HEK293 (cell line): Measurements from ENCODE around the gene TSEN2.

Experiments
- GLI4 ChIP-seq: fragments of 450-650 bp; formaldehyde crosslinking; IDR thresholded peaks from 2 replicates; pipeline ENCODE4 v1.5.1; 2016; ENCODE audit warnings: missing biosample characterization, missing genetic modification characterization
- KLF1 ChIP-seq: fragments of 450-650 bp; formaldehyde crosslinking; IDR thresholded peaks from 2 replicates; pipeline ENCODE4 v1.5.1; 2016; ENCODE audit warnings: missing biosample characterization, missing genetic modification characterization
- MEIS1 ChIP-seq: sonication (generic); formaldehyde crosslinking; IDR thresholded peaks from 2 replicates; pipeline ENCODE4 v1.8.1; 2022; ENCODE audit warnings: missing genetic modification reagents, mild to moderate bottlenecking, borderline replicate concordance
- REPIN1 ChIP-seq: fragments of 450-650 bp; formaldehyde crosslinking; IDR thresholded peaks from 2 replicates; pipeline ENCODE4 v1.5.1; 2017; ENCODE audit warnings: missing biosample characterization, missing genetic modification characterization, low read depth
- SP7 ChIP-seq: fragments of 450-650 bp; formaldehyde crosslinking; IDR thresholded peaks from 2 replicates; pipeline ENCODE4 v1.5.1; 2016; ENCODE audit warnings: missing biosample characterization, missing genetic modification characterization
- TCF7L2 ChIP-seq: IDR thresholded peaks from 2 replicates; pipeline ENCODE4 v1.6.1; 2011; ENCODE audit warnings: low read depth, mild to moderate bottlenecking, inconsistent platforms, low read length, moderate library complexity, borderline replicate concordance
- ZBTB17 ChIP-seq: fragments of 450-650 bp; formaldehyde crosslinking; IDR thresholded peaks from 2 replicates; pipeline ENCODE4 v1.5.1; 2016; ENCODE audit warnings: missing biosample characterization, missing genetic modification characterization
- ZEB2 ChIP-seq: fragments of 450-650 bp; formaldehyde crosslinking; IDR thresholded peaks from 2 replicates; pipeline ENCODE4 v1.5.1; 2016; ENCODE audit warnings: missing biosample characterization, missing genetic modification characterization
- ZFP3 ChIP-seq: fragments of 450-650 bp; formaldehyde crosslinking; IDR thresholded peaks from 2 replicates; pipeline ENCODE4 v1.5.1; 2016; ENCODE audit warnings: low read depth, missing biosample characterization, missing genetic modification characterization
- ZNF146 ChIP-seq: fragments of 450-650 bp; formaldehyde crosslinking; IDR thresholded peaks from 2 replicates; pipeline ENCODE4 v1.5.1; 2016; ENCODE audit warnings: missing biosample characterization, missing genetic modification characterization
- ZNF211 ChIP-seq: fragments of 450-650 bp; formaldehyde crosslinking; IDR thresholded peaks from 2 replicates; pipeline ENCODE4 v1.5.1; 2016; ENCODE audit warnings: low read depth, missing biosample characterization, missing genetic modification characterization
- ZNF274 ChIP-seq, 2 experiments: fragments of 200-500 bp in 1 of 2; fragments of 450-650 bp in 1 of 2; sonication (Bioruptor generic) in 1 of 2; formaldehyde crosslinking in 1 of 2; IDR thresholded peaks; 2 replicates each; pipeline versions ENCODE4 v1.5.1 to v1.6.1; 2014 to 2016; ENCODE audit warnings: borderline replicate concordance in 1 of 2, inconsistent platforms in 1 of 2, low read length in 1 of 2, missing biosample characterization in 1 of 2, missing genetic modification characterization in 1 of 2
- ZNF37A ChIP-seq: fragments of 450-650 bp; IDR thresholded peaks from 2 replicates; pipeline ENCODE4 v1.5.1; 2018; ENCODE audit warnings: missing biosample characterization, missing genetic modification characterization
- ZNF510 ChIP-seq: fragments of 450-650 bp; formaldehyde crosslinking; IDR thresholded peaks from 2 replicates; pipeline ENCODE4 v1.5.1; 2018; ENCODE audit warnings: mild to moderate bottlenecking, missing genetic modification characterization, missing biosample characterization; ENCODE audit not compliant: insufficient replicate concordance
- ZNF529 ChIP-seq: fragments of 450-650 bp; formaldehyde crosslinking; IDR thresholded peaks from 2 replicates; pipeline ENCODE4 v1.5.1; 2017; ENCODE audit warnings: missing genetic modification characterization, missing biosample characterization; ENCODE audit not compliant: insufficient replicate concordance
- ZNF670 ChIP-seq: fragments of 450-650 bp; formaldehyde crosslinking; IDR thresholded peaks from 2 replicates; pipeline ENCODE4 v1.5.1; 2016; ENCODE audit warnings: missing biosample characterization, missing genetic modification characterization, low read depth
- ZNF785 ChIP-seq: fragments of 450-650 bp; formaldehyde crosslinking; IDR thresholded peaks from 2 replicates; pipeline ENCODE4 v1.5.1; 2016; ENCODE audit warnings: missing biosample characterization, missing genetic modification characterization
- ZNF830 ChIP-seq: fragments of 450-650 bp; IDR thresholded peaks from 2 replicates; pipeline ENCODE4 v1.5.0; 2018; ENCODE audit warnings: missing biosample characterization, missing genetic modification characterization, low read depth, mild to moderate bottlenecking, moderate library complexity
- TF ChIP-seq, protein P1 (sequence below): fragments of 450-650 bp; formaldehyde crosslinking; IDR thresholded peaks from 2 replicates; pipeline ENCODE4 v1.5.1; 2017; ENCODE audit warnings: missing biosample characterization, missing genetic modification characterization
- TF ChIP-seq, protein P2 (sequence below): fragments of 450-650 bp; formaldehyde crosslinking; IDR thresholded peaks from 2 replicates; pipeline ENCODE4 v1.5.1; 2016; ENCODE audit warnings: missing biosample characterization, missing genetic modification characterization
- TF ChIP-seq, protein P3 (sequence below): fragments of 450-650 bp; formaldehyde crosslinking; IDR thresholded peaks from 2 replicates; pipeline ENCODE4 v1.5.1; 2017; ENCODE audit warnings: missing biosample characterization, mild to moderate bottlenecking, missing genetic modification characterization, moderate library complexity
- TF ChIP-seq, protein P4 (sequence below): fragments of 450-650 bp; formaldehyde crosslinking; conservative IDR thresholded peaks from 2 replicates; pipeline ENCODE4 v1.5.1; 2016; ENCODE audit warnings: low read depth, missing biosample characterization, missing genetic modification characterization
- TF ChIP-seq, protein P5 (sequence below): fragments of 450-650 bp; formaldehyde crosslinking; IDR thresholded peaks from 2 replicates; pipeline ENCODE4 v1.5.1; 2017; ENCODE audit warnings: missing biosample characterization, missing genetic modification characterization

The TSEN2 gene

DNA sequence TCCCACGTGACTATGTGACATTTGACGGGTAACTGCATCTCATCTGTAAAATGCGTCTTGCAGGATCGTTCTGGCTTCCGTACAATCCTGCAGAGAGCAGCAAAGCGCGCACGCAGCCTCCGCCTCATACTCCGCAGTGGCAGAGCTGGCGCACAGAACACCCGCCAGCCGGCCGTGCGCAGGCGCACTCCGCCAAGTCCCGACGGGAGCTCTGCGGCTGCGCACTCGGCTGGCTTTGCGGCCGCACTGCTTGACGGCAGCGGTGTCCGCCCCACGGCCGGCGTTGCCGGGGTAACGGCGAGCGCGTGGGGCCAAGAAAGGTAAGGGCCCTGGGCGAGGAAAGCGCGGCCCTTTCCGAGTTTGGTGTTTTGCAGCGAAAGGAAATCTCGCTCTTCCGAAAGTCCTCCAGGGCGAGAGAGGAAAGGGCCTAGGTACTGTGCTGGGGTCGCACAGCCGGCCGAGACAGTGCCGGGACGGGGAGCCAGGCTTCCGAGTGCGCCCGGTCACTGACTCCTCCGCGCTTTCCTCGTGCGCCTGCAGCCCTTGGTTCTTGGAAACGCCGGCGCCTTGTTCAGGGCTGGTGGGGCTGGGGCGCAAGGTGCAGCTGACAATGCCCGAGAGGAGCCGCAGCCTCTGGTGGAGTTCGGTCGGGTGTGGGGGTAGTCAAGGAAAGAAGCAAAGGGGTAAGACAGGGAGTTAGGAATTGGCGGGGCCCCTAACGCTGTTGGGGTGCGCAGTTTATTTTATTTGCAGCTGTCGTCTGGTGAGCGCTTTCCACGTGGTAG, at the start of gene TSEN2 (continued):
- no peak for TF ChIP-seq MEIS1 (CRISPR knock-in tag)
- TF ChIP-seq ZNF830 (tag by site-specific recombination): no peak
- no peak for TF ChIP-seq ZFP3 (tag by site-specific recombination)
- TF ChIP-seq ZNF146 (tag by site-specific recombination): no peak
- TF ChIP-seq, protein P1, sequence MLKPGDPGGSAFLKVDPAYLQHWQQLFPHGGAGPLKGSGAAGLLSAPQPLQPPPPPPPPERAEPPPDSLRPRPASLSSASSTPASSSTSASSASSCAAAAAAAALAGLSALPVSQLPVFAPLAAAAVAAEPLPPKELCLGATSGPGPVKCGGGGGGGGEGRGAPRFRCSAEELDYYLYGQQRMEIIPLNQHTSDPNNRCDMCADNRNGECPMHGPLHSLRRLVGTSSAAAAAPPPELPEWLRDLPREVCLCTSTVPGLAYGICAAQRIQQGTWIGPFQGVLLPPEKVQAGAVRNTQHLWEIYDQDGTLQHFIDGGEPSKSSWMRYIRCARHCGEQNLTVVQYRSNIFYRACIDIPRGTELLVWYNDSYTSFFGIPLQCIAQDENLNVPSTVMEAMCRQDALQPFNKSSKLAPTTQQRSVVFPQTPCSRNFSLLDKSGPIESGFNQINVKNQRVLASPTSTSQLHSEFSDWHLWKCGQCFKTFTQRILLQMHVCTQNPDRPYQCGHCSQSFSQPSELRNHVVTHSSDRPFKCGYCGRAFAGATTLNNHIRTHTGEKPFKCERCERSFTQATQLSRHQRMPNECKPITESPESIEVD: no peak; the same call in 1 of the 2 replicates
- peak; percentile 56; the same call in 1 of the 2 replicates for TF ChIP-seq SP7 (tag by site-specific recombination)
- TF ChIP-seq, protein P2, sequence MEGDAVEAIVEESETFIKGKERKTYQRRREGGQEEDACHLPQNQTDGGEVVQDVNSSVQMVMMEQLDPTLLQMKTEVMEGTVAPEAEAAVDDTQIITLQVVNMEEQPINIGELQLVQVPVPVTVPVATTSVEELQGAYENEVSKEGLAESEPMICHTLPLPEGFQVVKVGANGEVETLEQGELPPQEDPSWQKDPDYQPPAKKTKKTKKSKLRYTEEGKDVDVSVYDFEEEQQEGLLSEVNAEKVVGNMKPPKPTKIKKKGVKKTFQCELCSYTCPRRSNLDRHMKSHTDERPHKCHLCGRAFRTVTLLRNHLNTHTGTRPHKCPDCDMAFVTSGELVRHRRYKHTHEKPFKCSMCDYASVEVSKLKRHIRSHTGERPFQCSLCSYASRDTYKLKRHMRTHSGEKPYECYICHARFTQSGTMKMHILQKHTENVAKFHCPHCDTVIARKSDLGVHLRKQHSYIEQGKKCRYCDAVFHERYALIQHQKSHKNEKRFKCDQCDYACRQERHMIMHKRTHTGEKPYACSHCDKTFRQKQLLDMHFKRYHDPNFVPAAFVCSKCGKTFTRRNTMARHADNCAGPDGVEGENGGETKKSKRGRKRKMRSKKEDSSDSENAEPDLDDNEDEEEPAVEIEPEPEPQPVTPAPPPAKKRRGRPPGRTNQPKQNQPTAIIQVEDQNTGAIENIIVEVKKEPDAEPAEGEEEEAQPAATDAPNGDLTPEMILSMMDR (tag by site-specific recombination): peak; percentile 49
- TF ChIP-seq ZNF37A: no peak
- TF ChIP-seq ZNF274 (IDR thresholded peaks at IDR 0.05; ENCODE audit: low read length): no peak
- no peak for TF ChIP-seq ZNF274 (tag by site-specific recombination; IDR thresholded peaks at IDR 0.05; ENCODE audit: borderline replicate concordance)
- TF ChIP-seq REPIN1 (tag by site-specific recombination): peak; percentile 50; the same call in 1 of the 2 replicates
- TF ChIP-seq ZNF785: 0 out of 2 replicates have a peak, but pooled peaks have one; percentile 36
- no peak for TF ChIP-seq TCF7L2
- no peak for TF ChIP-seq ZNF510 (tag by site-specific recombination)
- no peak; the same call in 1 of the 2 replicates for TF ChIP-seq KLF1
- TF ChIP-seq, protein P3, sequence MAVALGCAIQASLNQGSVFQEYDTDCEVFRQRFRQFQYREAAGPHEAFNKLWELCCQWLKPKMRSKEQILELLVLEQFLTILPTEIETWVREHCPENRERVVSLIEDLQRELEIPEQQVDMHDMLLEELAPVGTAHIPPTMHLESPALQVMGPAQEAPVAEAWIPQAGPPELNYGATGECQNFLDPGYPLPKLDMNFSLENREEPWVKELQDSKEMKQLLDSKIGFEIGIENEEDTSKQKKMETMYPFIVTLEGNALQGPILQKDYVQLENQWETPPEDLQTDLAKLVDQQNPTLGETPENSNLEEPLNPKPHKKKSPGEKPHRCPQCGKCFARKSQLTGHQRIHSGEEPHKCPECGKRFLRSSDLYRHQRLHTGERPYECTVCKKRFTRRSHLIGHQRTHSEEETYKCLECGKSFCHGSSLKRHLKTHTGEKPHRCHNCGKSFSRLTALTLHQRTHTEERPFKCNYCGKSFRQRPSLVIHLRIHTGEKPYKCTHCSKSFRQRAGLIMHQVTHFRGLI (tag by site-specific recombination): peak; percentile 91
- TF ChIP-seq, protein P4, sequence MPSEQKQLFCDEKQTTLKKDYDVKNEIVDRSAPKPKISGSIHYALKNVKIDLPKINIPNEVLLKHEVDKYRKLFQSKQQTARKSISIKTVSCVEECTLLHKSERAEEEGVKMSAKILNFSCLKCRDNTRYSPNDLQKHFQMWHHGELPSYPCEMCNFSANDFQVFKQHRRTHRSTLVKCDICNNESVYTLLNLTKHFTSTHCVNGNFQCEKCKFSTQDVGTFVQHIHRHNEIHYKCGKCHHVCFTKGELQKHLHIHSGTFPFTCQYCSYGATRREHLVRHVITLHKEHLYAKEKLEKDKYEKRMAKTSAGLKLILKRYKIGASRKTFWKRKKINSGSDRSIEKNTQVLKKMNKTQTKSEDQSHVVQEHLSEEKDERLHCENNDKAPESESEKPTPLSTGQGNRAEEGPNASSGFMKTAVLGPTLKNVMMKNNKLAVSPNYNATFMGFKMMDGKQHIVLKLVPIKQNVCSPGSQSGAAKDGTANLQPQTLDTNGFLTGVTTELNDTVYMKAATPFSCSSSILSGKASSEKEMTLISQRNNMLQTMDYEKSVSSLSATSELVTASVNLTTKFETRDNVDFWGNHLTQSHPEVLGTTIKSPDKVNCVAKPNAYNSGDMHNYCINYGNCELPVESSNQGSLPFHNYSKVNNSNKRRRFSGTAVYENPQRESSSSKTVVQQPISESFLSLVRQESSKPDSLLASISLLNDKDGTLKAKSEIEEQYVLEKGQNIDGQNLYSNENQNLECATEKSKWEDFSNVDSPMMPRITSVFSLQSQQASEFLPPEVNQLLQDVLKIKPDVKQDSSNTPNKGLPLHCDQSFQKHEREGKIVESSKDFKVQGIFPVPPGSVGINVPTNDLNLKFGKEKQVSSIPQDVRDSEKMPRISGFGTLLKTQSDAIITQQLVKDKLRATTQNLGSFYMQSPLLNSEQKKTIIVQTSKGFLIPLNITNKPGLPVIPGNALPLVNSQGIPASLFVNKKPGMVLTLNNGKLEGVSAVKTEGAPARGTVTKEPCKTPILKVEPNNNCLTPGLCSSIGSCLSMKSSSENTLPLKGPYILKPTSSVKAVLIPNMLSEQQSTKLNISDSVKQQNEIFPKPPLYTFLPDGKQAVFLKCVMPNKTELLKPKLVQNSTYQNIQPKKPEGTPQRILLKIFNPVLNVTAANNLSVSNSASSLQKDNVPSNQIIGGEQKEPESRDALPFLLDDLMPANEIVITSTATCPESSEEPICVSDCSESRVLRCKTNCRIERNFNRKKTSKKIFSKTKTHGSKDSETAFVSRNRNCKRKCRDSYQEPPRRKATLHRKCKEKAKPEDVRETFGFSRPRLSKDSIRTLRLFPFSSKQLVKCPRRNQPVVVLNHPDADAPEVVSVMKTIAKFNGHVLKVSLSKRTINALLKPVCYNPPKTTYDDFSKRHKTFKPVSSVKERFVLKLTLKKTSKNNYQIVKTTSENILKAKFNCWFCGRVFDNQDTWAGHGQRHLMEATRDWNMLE (tag by site-specific recombination): 0 out of 2 replicates have a peak, but pooled peaks have one; percentile 15
- TF ChIP-seq ZNF670 (tag by site-specific recombination): no peak
- peak; percentile 56 for TF ChIP-seq ZEB2 (tag by site-specific recombination)
- TF ChIP-seq ZNF211 (tag by site-specific recombination): no peak
- no peak for TF ChIP-seq GLI4 (tag by site-specific recombination)
- TF ChIP-seq ZNF529 (tag by site-specific recombination): no peak
- TF ChIP-seq, protein P5, sequence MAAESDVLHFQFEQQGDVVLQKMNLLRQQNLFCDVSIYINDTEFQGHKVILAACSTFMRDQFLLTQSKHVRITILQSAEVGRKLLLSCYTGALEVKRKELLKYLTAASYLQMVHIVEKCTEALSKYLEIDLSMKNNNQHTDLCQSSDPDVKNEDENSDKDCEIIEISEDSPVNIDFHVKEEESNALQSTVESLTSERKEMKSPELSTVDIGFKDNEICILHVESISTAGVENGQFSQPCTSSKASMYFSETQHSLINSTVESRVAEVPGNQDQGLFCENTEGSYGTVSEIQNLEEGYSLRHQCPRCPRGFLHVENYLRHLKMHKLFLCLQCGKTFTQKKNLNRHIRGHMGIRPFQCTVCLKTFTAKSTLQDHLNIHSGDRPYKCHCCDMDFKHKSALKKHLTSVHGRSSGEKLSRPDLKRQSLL (tag by site-specific recombination): no peak
- peak; percentile 94 for TF ChIP-seq ZBTB17 (tag by site-specific recombination)
